Activated effector memory CD4-positive, alpha-beta T cell treated with anti-CD3 and anti-CD28 coated beads, Interleukin-2, amount 50 U/mL, for 16 hours (primary cell): ENCODE measurements around the gene ABHD1.
"Not testable (repeated sequence)": the region's sequence is repeated elsewhere in the genome, so short reads cannot be mapped to it uniquely, and the experiment has no call there.

Source experiments
- DNase-seq: peaks from one replicate; pipeline ENCODE4 v3.0.0-alpha.2; 2020

The ABHD1 gene

DNA sequence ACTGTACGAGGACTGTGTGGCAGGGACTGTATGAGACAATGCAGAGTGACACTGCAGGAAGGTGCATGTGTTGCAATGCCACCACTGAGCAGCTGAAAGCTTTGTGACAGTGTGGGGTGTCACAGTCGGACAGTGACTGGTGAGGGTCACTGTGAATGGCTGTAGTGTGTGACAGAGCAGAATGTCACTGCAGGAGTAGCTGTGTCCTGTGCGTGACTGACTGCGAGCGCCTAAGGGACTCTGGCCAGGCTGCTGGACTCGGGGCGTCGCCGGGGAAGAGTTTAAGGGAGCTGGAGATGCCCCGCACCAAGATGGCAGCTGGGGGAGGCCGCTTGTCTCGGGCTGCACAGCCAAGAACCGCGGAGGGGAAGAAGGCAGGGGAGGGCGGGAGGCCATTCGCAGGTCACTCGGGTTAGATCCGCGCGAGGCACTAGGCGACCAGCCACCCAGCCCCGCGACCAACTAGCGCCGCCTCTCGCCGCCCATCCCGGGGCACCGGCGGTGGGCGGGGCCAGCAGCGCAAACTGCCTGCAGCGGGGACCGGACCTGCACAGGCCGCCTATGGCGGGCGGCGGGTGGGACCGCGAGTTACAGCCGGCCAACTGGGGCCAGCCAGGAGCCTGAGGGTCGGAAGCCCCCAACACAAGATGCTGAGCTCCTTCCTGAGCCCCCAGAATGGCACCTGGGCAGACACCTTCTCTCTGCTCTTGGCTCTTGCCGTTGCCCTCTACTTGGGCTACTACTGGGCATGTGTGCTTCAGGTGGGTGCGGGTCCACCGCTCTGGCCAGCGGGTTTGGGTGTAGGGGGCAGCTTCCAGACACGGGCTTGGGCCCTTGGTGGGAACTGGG lies at the start of gene ABHD1:
TSS of gene ABHD1 (plus strand) at position 514 of the 849 bp plus-strand sequence. CDS start at position 648, 134 bp downstream.
- DNase-seq = peak; percentile 90

GRCh38 chr2:27074738-27075565 lies 48.7 kb upstream of the ABHD1 start:
- peak; percentile 79 for DNase-seq

DNA sequence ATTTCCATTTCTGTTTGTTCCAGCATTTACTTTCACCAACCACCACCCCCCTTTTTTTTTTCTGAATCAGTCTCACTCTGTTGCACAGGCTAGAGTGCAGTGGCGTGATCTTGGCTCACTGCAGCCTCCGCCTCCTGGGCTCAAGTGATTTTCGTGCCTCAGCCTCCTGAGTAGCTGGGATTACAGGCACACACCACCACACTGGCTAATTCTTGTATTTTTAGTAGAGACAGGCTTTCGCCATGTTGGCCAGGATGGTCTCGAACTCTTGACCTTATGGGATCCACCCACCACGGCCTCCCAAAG lies 48.1 kb upstream of the ABHD1 start:
- DNase-seq = not testable (repeated sequence)

GRCh38 chr2:27076323-27076722 lies 47.3 kb upstream of the ABHD1 start:
- DNase-seq = no peak

DNA sequence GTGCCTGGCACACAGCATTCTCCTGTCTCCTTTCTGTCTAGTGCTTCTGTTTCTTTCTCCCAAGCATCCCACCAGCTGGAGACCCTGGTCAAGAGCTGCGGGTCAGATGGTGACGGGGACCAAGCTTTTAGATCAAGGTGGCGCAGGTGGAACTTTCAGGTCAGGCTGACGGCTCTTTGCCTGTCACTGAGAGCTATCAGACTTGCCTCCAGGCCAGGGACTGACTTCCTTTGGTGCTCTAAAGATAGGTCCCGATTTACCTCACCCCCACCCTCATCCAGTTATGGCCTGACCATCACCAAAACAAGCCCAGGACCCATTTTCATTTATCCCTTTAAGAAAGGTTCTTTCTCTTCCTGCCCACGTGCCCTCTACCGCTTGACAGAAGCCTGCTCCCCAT lies 46.4 kb upstream of the ABHD1 start:
- no peak for DNase-seq

DNA sequence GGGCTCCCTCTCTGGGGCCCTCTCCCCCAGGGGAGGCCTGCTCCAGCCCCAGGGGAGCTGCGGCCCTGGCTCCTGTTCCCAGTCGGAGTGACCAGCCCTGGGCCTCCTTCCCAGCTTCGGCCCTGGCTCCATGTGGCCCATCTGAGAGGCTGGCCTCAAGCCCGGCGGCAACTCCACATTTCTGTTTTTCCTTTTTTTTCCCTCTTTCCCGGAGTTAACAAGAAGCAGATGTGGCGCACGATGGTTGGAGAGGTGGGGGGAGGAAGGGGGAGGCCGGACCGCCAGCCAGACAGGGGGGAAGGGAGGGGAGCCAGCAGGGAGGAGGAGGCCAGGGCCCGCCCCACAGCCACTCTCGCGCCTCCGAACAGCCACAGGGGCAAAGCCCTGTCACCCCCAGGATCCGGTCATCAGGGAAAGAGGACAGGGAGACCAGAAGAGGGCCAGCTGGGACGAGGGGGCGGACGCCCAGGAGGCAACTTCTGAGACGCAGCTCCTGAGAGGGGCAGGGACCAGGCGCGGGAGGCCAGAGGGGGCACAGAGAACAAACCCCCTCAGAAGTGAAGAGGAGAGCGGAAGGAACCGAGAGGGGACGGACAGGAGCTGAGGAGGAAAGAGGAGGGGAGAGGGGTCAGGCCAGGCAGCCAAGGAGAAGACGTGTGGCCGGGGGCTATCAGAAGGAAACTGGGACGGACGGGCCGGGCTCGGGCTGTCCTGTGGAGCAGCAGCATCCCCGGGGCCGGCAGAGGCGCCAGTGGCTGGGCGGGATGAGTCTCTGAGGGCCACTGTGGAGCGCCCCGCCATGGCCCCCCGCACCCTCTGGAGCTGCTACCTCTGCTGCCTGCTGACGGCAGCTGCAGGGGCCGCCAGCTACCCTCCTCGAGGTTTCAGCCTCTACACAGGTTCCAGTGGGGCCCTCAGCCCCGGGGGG lies 45.1 kb upstream of the ABHD1 start, which contains the start of gene EMILIN1:
TSS of gene EMILIN1 (plus strand) at position 349 of the 928 bp plus-strand sequence. CDS start at position 800, 451 bp downstream.
- no peak for DNase-seq

DNA sequence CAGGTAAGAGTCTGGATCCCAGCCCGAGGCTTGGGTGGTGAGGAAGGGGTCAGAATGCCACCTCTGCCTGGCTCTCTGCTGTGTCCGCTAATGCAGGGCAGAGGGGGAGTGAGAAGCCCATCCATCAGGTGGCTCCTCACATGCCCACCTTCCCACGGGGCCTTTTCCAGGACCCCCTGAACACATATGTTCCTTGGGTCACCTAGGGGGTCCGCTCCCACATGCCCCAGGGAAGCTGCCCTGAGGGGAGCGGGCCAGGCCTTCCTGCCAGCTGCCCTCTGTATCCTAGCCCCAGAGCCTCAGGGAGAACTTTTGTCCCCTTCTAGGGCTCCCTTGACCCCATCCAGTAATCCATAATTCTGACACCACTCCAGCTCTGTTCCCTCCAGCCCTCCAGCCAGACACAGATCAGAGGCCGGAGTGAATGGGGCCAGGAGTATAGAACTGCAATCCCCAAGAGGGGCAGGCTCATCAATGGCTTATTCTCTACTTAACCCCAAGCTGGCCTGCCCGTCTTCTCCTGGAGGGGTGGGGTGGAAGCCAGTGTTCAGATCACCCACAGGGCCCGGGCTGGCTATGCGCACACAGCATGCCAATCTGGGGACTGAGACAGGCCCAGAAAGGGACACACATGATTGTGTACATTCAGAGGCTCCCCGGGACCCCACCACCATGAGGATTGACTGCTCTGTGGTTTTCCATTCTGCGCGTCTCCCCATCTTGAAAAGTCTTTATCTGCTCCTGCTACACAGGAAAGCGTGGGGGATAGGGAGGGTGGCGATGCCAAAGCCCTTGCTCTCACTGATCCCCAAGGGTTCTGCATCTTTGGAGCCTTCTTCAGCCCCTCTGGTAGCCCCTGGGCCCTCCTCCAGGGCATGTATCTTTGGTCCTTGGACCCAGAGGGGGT lies 44.1 kb upstream of the ABHD1 start:
- DNase-seq = no peak

DNA sequence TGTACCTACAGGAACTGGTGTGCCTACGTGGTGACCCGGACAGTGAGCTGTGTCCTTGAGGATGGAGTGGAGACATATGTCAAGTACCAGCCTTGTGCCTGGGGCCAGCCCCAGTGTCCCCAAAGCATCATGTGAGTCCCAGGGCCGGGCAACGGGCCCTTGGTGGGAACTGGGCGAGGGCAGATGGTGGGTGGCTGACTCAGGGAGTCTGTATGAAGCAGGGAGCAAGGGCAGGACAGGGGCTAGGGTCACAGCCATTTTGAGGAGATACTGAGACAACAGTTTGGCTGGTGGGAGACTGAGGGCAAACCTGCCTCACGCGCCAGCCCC lies 43.5 kb upstream of the ABHD1 start:
- no peak for DNase-seq

DNA sequence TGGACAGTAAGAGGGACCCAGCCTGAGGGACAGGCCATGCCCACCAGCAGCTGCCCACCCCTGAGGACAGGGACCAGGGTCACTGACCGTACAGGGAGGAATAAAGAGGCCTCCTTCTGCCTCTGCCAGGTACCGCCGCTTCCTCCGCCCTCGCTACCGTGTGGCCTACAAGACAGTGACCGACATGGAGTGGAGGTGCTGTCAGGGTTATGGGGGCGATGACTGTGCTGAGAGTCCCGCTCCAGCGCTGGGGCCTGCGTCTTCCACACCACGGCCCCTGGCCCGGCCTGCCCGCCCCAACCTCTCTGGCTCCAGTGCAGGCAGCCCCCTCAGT lies 43.0 kb upstream of the ABHD1 start:
- no peak for DNase-seq

- DNase-seq = no peak
These were observed 41.4 kb upstream of the ABHD1 start for GRCh38 chr2:27081984-27082772.

GRCh38 chr2:27082773-27083409 lies 40.7 kb upstream of the ABHD1 start:
- no peak for DNase-seq

DNA sequence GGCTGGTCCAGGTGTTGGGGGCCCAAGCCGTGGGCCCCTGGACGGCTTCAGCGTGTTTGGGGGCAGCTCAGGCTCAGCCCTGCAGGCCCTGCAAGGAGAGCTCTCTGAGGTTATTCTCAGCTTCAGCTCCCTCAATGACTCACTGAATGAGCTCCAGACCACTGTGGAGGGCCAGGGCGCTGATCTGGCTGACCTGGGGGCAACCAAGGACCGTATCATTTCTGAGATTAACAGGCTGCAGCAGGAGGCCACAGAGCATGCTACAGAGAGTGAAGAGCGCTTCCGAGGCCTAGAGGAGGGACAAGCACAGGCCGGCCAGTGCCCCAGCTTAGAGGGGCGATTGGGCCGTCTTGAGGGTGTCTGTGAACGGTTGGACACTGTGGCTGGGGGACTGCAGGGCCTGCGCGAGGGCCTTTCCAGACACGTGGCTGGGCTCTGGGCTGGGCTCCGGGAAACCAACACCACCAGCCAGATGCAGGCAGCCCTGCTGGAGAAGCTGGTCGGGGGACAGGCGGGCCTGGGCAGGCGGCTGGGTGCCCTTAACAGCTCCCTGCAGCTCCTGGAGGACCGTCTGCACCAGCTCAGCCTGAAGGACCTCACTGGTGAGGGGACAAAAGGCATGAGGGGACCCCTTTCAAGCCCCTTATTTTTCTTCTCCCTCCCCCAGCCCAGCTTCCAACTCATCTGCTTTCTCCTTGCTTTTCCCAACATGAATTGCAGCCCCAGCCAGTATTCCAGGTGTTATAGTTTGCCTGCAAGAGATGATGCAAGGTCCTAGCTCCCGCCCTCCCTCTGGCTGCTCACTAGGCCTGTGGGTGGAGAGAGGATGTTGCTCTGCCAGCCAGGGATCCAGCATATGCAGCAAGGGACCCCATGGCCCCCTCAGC lies 40.0 kb upstream of the ABHD1 start:
- DNase-seq = no peak

GRCh38 chr2:27084297-27085061 lies 39.1 kb upstream of the ABHD1 start:
- DNase-seq = no peak

GRCh38 chr2:27085062-27085672 lies 38.4 kb upstream of the ABHD1 start:
- no peak for DNase-seq

DNA sequence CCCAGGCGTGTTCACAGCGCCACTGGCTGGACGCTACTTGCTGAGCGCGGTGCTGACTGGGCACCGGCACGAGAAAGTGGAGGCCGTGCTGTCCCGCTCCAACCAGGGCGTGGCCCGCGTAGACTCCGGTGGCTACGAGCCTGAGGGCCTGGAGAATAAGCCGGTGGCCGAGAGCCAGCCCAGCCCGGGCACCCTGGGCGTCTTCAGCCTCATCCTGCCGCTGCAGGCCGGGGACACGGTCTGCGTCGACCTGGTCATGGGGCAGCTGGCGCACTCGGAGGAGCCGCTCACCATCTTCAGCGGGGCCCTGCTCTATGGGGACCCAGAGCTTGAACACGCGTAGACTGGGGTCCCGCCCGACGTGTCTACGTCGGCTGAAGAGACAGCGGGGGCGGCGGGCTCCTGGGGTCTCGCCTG lies 37.9 kb upstream of the ABHD1 start:
- peak; percentile 71 for DNase-seq

DNA sequence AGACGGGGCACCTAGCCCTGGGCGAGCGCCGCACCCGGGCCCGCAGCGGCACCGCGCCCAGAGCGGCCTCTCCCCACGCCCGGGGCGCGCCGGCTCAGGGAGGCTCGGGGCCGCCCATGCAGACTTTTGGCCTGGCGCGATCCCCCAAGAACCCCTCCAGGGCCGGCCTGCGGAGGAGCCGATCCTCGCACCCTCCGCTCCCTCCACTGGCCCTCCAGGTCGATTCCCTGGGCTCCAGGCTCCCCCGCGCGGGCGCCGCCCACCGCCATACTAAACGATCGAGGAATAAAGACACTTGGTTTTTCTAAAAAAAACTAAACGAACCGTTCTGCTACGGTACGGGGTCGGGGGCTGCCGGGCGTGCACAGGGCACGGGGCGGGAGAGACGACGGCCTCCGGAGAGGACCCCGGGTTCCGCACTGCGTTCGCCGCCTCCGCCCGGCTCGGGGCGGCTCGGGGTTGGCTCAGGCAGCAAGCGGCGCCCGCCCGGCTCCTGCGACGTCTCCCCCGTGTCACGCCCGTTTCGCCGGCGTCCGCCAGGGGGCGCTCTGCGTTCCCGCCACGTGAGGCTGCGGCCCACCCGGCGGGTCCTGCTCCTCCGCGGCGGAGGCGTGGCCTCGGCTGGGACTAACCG lies 37.4 kb upstream of the ABHD1 start:
- peak; percentile 100 for DNase-seq

- no peak for DNase-seq
These were observed 36.7 kb upstream of the ABHD1 start, which contains the start of gene KHK for GRCh38 chr2:27086724-27087593. KHK (plus strand) TSS chr2:27086772; CDS start chr2:27087260, 488 bp downstream.
